Activated CD4-positive, alpha-beta T cell treated with anti-CD3 and anti-CD28 coated beads for 1 hour (primary cell): ENCODE data around the gene BCL2.
A peak's percentile ranks its signal among the peaks of the same experiment; 100 is the strongest.

Experiments used
- DNase-seq: peaks from one replicate; pipeline ENCODE4 v3.0.0-alpha.2; 2020

The BCL2 gene

DNA sequence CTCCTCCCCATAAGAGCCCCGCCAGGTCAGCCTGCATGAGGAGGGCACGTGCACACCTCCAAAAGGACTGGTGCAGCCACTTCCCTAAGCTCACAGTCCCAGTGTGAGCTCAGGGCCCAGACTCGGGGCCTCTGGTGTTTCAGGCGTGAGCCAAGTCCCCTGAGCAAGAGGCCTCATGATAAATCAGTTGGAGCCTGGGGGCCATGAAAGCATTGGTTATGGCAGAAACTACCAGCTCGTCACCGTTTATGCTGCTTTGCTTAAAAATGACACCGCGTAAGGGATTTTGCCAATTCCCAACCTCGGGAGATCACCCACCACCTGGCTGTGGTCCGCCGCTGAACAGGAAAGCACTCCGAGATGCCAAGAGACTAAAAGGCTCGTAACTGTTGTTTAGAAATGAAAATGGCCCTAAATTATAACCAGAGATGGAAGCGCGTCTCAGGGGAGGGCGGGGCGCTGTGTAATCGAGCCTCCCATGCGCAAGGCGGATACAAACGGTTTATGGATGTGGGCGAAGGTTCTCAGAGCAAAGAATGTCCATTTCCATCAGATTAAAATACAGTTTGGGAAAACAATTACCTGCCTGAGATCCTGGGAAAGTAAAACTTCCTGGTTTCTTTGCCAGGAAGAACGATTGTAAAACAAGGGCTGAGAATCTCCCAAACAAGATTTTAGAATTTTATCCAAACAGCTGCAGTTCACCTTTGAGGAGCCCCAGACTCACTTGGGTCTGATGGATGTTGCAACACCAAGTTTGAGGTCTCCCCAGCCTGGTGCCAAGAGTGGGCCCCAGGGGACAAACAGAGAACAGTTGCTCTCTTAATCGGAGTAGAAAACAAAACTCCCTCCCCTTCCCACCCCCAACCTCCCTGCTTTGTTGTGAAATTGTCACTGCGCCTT lies 141.4 kb downstream of the BCL2 start:
- no peak for DNase-seq

DNA sequence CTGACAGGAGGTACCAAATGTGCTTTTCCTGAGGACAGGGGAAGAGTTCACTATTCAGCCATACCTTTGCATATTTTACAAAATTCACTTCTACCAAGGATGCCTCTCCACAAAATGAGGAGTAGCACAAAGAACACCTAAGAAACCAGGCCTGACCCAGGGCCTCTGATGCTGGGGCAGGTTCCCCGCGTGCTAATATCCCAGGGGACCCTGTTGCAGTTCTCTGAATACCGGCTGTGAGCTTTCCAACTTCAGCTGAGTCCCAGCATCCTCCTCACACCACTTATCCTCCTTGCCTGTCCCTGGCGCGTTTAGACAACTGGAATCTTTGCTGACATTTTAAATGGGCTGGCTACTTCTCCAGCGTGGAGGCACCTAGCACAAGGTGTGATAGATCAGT lies 142.3 kb downstream of the BCL2 start:
- DNase-seq = no peak

DNA sequence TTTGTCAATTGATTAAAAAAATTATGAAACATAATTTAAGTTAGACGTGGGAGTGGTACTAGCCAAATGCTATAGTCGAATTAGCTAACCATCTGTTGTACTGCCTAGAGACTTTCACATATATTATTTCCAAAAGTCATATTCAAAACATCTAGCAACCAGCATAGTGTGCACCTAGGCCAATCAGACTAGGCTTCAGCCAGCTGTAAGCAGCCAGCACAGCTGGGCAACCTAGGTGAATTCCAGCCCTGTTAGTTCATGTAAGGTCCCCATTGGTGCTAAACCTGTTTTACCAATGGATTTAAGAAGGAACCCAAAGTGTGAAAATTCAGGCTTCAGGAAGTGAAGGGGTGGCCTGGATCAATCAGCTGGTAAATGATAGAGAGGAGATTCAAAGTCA lies 144.3 kb downstream of the BCL2 start:
- DNase-seq = no peak

DNA sequence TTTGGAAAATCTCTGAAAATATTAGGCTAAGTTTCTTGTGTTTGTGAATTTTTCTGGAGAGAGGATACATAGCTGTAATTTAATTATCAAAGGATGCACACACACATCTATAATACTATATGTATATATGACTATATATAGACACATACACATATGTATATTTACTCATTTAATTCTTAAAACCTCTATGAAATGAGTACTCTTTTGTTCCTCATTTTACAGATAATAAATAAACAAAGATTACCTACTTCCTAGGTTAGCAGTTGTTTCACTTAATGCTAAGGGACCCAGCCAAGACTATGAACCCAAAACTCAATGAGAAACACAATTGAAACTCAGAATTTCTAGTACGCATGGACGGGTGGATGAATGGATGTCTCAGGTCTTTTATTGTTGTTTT lies 145.6 kb downstream of the BCL2 start:
- DNase-seq = no peak

DNA sequence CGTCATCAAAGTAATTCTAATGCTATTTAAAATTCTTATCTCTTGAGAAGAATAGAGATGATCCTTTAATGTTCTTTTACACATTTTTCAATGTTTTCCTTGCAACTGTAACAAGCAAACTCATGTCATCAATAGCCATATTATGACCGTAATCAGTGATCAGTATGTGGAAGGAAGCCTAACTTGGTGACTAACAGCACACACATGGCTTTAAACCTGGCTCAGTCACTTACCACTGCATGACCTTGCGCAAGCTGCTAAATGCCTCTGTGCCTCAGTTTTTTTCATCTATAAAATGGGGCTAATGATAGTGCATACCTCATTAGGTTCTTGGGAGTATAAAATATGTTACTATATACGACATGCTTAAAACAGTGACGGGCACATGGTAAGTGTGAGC lies 149.7 kb downstream of the BCL2 start:
- no peak for DNase-seq

DNA sequence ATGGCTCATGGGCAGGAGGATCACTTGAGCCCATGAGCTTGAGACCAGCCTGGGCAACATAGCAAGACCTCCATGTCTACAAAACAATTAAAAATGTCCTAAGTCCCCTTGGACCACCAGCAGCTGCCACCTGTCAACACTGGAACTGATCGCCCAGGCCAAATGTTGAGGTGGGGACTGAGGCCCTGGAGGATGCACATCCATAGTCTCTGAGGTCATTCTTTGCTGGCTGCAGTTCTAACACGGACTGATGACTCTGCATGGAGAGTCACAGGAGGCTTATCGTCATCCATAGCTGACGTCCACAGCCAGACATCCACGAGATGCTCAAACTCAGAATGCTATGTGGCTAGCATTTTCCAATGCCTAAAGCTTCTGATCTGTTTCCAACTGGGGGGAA lies 151.3 kb downstream of the BCL2 start:
- DNase-seq = no peak

DNA sequence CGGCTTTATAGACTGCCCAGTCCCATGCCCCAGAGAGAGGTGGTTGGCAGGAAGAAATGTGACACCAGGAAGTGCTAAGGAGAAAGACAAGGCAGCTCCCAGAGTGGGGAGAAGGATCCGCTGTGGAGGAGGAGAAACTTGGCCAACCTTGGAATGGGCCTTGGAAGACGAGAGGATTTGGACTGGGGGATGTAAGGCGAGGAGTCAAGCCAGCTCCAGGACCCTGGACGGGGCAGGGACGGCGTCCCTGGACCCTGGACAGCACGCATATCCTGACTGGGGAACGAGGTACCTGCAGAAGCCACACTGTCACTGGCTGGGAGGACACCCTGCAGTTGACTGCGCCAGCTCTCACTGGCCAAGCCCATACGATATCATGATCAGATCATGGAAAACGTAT lies 153.4 kb downstream of the BCL2 start:
- DNase-seq = no peak

DNA sequence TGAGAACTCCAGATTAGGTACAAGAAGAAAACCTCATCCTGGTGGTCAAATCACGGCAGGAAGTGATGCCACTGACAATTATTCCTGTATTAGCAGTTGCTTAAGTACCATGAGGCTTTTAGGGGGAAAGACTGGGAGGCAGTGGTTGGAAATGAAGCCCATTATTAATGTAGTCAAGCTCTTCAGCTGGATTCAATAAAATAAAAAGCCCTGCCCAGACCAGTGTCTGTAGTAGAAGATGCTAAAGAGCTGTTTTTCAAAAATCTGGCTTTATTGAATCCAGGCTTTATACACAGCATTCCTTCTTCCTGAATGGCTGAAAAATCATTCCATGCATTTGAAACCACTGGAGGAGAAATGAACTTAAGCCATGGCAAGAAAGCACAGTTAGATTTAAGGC lies 155.2 kb downstream of the BCL2 start:
- no peak for DNase-seq

DNA sequence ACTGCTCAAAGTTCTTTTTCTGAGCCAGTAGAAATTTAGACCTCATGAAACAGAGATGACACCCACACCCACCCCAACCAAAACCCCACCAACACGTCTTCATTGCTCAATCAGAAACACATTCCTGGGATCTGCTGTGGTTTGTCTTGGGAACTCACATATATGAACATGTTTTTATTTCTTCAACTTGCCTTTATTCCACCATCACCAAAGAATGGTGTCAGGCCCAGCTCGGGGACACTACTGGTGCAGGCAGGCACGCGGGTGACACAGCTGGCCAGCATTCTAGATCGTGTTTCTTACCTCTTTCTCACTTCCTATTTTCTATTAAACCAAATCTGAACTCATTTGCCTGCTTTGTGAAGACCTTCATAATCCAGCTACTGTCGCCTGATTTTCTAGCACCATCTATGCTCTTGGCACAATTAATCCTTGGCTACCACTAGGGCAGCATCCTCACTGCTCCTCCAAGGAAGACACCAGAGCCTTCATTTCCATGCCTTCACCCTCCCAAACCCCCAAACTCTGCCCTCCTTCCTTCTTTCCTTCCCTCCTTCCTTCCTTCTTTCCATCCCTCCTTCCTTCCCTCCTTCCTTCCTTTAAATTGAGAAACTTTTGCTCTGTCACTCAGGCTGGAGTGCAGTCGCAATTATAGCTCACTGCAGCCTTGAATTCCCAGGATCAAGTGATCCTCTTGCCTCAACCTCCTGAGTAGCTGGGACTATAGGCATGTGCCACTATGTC lies 157.1 kb downstream of the BCL2 start:
- no peak for DNase-seq

DNA sequence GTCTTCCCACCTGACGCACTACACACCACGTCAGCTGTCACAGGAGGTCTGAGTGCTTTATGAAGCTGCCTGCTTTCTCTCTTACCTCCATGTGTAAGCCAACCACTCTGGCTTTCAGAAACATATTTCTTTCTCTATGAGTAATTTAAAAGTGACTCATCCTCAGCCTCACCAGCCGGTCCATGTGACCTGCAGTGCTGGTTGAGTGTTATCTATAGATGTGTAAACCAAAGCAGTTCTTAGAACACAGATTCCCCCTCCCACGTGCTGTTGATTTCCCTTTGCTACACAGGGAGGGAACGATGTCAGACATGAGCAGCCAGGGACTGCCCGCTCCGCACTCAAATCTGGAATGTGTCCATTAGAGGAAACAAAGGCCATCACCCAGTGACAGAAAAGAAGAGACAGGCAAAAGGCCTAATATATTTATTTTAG lies 157.8 kb downstream of the BCL2 start:
- DNase-seq = peak; percentile 70

DNA sequence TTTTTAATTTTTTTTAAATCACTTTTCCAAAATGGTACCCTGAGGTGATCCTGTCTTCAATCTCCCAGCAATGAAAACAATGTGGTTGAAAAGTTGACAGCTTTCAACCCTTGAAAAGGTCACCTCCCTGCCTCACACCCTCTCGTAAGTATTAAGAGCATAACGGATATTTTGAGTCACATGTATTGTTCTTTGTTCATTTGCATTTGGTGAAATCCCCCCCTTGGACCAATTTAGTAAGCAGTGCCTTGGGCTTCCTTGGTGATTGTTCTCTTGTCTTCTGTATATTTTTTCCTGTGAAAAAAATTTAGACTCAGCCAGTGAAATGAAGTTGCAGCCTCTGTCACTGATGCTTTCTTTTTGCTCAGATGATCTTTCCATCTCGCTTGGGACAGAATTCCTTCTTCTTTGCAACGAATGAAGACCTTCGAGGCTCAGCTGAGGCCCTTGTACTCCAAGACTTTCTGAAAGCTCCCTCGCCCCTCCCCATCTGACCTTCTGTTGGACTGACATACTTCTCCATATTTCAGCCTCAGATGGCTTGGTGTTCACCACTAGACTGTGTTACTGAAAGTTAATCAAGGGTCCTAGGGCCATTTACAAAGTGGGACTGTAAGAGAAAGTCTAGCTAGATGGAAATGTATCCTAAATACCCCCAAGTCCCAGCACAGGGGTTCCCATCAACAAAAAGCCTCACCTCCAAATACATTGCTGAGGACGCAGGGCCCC lies 158.4 kb downstream of the BCL2 start:
- no peak for DNase-seq

DNA sequence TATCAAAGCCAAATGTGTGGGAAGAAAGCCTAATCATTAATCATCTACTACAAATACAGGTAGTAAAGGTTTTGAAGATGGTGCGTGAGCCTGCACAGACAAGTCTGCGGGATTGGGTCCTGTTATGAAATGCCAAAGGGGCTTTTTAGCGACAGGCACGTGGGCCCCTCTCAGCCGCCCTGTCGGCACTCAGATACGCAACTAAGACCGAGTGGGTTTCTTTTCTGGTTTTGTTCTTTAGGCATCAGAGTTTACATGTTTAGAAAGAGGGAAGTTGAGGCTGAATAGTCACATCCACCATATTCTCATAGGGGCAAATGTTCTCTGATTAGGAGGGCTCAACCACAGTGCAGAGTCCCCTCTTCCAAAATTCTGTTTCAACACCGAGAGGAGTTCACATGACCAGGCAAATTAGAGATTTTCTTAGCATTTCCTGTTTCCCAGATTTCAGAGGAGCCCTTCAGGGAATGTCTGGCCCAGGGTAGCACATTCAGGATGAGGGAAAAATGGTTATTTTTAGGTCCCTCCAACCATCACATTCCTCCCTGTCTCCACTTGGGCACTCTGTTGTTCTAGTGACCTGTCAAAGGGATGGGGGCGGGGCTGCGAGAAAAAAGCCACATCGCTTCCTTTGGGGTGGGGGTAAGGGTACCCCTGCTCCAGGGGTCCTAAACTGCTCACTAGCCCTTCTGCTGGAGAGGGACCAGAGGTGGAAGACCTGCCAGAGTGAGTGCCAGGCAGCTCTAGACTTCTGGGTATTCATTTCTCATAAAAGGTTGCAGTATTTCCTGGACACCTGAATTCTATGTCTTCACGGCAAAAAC lies 159.2 kb downstream of the BCL2 start:
- DNase-seq = no peak

DNA sequence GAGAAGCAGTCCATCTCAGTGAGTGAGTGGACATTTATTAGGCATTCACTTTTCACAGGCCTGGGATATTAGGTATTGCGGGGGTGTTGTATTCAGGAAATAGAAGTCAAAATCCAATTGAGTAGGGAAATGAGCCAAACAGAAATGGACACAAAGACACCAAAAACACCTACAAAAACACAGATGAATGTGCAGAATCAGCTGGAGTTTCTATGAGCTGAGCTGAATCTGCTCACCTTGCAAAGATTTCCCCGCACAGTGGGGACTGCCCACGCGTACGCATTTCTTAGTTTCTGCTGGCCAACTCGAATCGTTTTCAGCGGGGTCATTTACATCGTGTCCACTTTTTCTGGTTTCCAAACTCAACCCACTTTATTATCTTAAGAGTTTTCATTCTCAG lies 160.0 kb downstream of the BCL2 start:
- no peak for DNase-seq

DNA sequence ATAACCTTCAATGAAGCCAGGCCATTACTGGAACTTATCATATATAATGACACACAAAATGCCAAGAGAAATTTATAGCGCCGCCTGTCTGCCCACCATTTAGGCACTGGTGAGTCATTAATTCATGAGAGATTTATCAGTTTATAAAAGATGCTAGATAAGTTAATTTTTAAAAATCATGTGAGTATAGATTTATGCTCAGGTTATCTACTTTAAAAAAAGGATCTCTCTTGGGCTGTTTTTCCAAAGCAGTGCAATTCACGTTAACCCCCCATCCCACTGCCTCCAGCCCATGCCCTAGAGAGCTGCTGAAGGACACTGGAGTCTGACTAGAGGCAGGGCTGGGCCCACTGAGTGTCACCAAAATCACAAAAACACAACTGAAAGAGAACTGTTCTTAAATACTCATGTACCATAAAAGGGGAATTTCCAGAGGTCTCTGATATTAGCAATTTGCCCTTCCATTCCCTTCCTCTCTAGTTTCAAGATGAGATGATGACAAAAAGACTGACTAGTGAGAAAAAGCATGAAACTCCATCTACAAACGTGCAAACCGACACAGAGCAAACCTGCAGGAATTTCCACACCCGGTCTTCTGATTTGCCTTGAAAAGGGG lies 160.8 kb downstream of the BCL2 start:
- no peak for DNase-seq

DNA sequence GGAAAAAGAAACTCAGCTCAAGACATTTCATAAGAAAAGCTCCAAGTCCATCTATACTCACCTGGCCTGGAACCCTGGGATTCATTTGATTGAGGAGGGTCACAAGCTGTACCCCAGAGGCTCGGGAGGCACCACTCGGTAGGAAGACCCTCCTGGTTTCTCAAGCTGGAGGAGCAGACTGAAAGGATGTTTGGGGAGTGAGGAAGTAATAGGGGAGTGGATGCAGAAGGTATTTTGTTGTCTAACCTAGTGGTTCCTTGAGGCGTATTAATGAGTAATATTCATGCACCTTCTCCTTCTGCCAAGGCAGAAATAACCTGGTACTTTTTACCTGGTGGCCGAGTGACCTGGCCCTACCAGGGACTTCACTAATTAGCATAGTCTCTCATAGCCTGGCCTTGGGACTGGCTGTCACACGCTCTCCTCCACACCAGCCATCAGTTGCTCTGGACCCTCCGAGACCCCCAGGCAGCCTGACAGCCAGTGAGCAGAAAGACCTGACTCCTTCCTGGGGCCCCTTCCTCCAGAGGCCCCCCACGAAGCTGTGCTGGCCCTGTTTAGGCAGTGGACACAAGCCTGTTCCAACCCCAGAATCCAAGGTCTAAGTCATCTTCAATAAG lies 161.4 kb downstream of the BCL2 start:
- no peak for DNase-seq

DNA sequence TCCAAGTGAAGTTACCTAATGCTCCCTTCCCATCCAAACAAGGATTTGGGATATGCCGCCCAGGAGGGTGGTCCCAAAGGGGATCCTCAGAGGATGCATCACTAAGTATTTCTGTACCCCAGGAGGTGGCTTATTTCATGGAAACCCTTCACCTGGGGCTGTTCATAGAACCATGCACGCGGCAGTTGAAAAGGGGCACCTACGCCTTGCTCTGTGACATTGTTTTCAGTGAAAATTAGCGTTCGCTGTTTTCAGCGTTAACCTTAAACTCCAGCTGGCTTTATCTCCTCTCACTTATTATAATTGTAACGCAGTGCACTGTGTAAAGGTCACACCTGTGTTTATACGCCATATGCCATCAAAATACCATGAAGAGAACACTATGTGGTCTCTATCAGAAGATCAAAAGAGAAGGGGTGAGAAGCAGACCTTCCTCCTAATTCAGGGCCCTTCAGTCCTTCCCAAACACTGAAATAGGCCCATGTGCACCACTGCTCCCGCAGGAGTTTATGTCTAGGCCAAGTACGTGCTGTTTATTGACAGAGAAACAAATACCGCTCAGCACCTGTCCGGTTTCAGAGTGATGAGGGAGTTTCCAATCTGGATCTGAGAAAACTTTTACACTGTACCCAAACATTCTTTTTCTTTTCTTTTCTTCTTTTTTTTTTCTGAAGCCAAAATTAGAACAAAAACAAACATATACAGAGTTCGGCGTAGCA lies 162.1 kb downstream of the BCL2 start:
- DNase-seq = no peak

DNA sequence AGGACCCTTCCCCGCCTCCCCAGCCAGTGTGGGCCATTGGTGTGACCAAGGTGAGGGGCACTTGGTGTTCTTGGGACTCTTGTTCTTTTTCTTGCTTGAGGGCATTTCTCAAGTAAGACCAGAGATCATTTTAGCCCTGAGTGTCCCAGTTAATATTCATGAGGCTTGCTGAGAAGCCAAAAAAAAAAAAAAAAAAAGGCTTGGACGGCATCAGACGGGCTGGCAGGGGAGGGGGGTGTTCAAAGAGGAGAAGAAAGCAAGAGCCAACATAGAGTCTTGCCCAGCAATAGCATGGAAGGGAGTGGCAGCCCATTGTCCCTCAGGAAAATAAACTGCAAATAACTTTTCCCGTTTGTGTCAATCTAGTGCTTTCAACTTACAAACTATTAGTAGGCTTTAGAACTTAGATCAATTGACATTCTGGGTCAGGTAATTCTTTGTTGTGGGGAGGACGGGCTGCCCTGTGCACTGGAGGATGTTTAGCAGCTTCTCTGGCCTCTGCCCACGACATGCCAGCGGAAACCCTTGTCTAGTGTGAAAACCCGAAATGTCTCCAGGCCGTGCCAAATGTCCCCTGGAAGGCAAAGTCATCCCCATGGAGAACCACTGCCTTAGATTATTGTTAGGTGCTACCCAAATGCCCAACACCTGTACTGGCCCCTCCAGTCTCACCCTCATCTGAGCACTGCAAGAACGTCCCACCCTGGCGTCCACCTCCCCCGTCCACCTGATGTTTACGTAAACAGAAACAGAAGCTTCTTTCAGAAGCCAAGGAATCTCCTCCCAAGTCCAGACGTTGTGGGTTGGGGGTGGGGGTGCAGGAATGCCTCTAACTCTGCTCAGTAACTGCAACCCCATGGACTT lies 163.4 kb downstream of the BCL2 start:
- no peak for DNase-seq

DNA sequence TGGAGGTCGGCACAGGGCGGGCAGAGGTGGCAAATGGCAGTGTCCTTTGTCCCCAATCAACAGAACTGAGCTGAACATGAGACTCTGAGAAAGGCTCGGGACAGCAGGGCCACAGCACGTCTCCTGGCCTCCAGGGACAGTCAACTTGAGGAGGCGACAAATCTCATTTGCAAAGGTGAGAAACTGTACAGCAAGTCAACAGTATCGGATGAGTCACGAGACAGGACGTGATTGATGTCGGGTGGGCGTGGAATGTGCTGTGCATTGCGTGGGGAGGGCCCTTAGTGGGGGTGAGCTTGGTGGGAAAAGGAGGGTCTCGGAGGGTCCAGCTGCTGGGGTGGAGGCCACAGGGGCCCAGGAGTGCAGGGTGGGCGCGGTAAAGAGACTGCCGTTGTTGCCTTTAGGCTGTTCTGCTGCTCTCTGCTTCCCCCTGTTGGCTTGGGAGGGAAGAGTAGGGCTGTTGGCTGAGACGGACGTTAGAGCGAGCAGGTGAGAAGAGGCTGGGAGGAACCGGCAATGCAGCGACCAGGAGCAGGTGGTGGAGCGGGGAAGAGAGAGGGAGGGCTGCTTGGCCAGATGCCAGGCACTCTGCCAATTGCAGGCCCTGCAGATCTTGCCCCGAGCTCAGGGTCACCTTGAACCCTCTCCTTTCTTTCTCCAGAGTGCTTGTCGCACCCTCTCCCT lies 164.3 kb downstream of the BCL2 start:
- DNase-seq = peak; percentile 65
